Smooth muscle cell (in vitro differentiated cells): Measurements from ENCODE around the gene CORO1C. TPM values are rescaled to one million over a fixed set of nuclear protein-coding genes. Genes with fewer than 3 reads are reported as not detected.

ENCODE experiments used
- DNase-seq: peaks from one replicate; lab custom pipeline; 2025; ENCODE audit not compliant: unreplicated experiment; lab: John Stamatoyannopoulos, UW
- H2AFZ ChIP-seq: fragments of 200-600 bp; sonication (generic); 2 replicates; pipeline ENCODE4 v1.6.0; 2016; ENCODE audit warnings: antibody characterized with exemption, low read depth, mild to moderate bottlenecking
- H3F3A ChIP-seq: fragments of 200-600 bp; sonication (generic); 2 replicates; pipeline ENCODE4 v1.6.0; 2017; ENCODE audit warnings: antibody characterized with exemption, low read depth
- H3K27ac ChIP-seq: fragments of 200-600 bp; sonication (generic); 2 replicates; pipeline ENCODE4 v1.5.1; 2016; ENCODE audit warnings: low read depth, mild to moderate bottlenecking
- H3K27me3 ChIP-seq: fragments of 200-600 bp; sonication (generic); 2 replicates; pipeline ENCODE4 v1.6.1; 2016; ENCODE audit warnings: low read depth, mild to moderate bottlenecking
- H3K36me3 ChIP-seq: fragments of 200-600 bp; sonication (generic); 2 replicates; pipeline ENCODE4 v1.5.1; 2016; ENCODE audit warnings: low read depth
- H3K4me1 ChIP-seq: fragments of 200-600 bp; sonication (generic); 2 replicates; pipeline ENCODE4 v1.5.1; 2016; ENCODE audit warnings: low read depth
- H3K4me2 ChIP-seq: fragments of 200-600 bp; sonication (generic); 2 replicates; pipeline ENCODE4 v1.6.0; 2016; ENCODE audit warnings: mild to moderate bottlenecking
- H3K4me3 ChIP-seq: fragments of 200-600 bp; sonication (generic); 2 replicates; pipeline ENCODE4 v1.5.1; 2016; ENCODE audit warnings: mild to moderate bottlenecking
- H3K79me2 ChIP-seq: fragments of 200-600 bp; sonication (generic); 2 replicates; pipeline ENCODE4 v1.6.0; 2016; ENCODE audit warnings: low read depth, mild to moderate bottlenecking
- H3K9ac ChIP-seq: fragments of 200-600 bp; sonication (generic); 2 replicates; pipeline ENCODE4 v1.6.0; 2016; ENCODE audit warnings: low read depth
- H3K9me3 ChIP-seq: fragments of 200-600 bp; sonication (generic); replicated peaks from 2 replicates; pipeline ENCODE4 v1.5.1; 2016; ENCODE audit warnings: low read depth
- H4K20me1 ChIP-seq: fragments of 200-600 bp; sonication (generic); 2 replicates; pipeline ENCODE4 v1.6.0; 2016; ENCODE audit warnings: low read depth
- WGBS: methylation state at CpG from one replicate; pipeline ENCODE4 v1.1.7; 2016; ENCODE audit warnings: low lambda C conversion rate; 5-methylcytosine and 5-hydroxymethylcytosine counted together
- polyA plus RNA-seq: library from polyadenylated mRNA; unstranded; fragments of >200 nt; fragmentation: Nextera tagmentation; extraction: Ambion mirVana; gene quantifications from 2 replicates; pipeline ENCODE4 v1.2.1, GENCODE V29; 2016
- total RNA-seq: library from RNA; depleted of rRNA; stranded (reverse); fragments of >200 nt; gene quantifications from 2 replicates; pipeline ENCODE4 v1.2.3, GENCODE V29; 2014
- TF ChIP-seq, protein P1 (sequence below): fragments of 200-600 bp; sonication (generic); IDR thresholded peaks from 2 replicates; pipeline ENCODE4 v1.5.1; 2017; ENCODE audit warnings: borderline replicate concordance, mild to moderate bottlenecking, antibody characterized with exemption; ENCODE audit not compliant: insufficient read depth, poor library complexity, severe bottlenecking

Gene CORO1C
- total and polyA plus RNA-seq, 2 experiments from 2014 or later, result 96.7 to 136 TPM

DNA sequence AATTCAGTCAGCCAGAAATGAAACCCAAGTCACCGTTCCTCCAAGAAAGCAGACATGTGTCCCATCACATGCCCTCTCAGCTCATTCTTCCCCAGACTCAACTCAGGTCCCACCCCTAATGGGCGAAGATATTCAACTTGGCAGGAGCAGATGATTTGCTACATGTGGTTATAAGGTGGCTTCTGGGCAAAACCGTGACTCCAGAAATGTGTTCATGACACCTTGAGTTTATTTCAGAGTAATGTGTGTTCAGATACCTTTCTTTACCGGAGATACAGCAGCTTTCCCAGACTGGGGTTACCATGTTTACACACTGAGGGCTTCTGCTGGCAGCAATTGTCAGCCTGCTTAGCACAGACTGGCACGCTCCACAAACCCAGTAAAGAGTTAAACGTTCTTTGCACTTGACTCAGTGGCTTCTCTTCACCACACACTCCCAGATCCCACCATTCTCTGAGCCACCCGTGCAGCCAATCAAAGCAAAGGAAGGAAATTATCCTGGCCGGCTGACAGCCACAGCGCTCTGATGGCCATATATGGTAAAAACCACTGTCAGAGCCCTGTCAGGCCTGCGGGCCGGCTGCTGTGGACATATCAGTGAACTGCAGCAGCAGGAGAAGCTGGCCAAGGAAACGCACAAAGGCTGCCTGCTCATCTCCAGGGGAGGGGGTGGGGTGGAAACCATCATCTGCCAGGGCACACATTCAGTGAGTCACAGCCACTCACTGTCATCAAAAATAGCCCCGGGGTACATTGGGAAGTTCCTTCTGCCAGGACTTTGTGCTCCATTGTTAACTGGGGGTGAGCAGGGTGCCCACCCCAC is 39.9 kb downstream of the CORO1C start:
- peaks cover 37% of the 10 kb centered on the region for H3K4me1 ChIP-seq
- peak overlapping the region; percentile 23 for H3K4me3 ChIP-seq
- DNase-seq, result peak; percentile 79
- 12% methylated on average over 13 of the region's 13 CpGs for WGBS
- no peak overlapping the region for H2AFZ ChIP-seq
- no peaks in the 10 kb centered on the region for H3K27me3 ChIP-seq
- no peaks in the 10 kb centered on the region for H3K36me3 ChIP-seq
- TF ChIP-seq, protein P1, sequence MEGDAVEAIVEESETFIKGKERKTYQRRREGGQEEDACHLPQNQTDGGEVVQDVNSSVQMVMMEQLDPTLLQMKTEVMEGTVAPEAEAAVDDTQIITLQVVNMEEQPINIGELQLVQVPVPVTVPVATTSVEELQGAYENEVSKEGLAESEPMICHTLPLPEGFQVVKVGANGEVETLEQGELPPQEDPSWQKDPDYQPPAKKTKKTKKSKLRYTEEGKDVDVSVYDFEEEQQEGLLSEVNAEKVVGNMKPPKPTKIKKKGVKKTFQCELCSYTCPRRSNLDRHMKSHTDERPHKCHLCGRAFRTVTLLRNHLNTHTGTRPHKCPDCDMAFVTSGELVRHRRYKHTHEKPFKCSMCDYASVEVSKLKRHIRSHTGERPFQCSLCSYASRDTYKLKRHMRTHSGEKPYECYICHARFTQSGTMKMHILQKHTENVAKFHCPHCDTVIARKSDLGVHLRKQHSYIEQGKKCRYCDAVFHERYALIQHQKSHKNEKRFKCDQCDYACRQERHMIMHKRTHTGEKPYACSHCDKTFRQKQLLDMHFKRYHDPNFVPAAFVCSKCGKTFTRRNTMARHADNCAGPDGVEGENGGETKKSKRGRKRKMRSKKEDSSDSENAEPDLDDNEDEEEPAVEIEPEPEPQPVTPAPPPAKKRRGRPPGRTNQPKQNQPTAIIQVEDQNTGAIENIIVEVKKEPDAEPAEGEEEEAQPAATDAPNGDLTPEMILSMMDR, result no peak
- peak overlapping the region; percentile 83 for H3K9ac ChIP-seq
- H3K9me3 ChIP-seq, result no peaks in the 10 kb centered on the region
- peaks cover 43% of the 10 kb centered on the region for H3F3A ChIP-seq
- peak overlapping the region; percentile 80 for H3K4me2 ChIP-seq
- H4K20me1 ChIP-seq, result peaks cover 3% of the 10 kb centered on the region
- peak overlapping the region; percentile 97 for H3K27ac ChIP-seq
- H3K79me2 ChIP-seq, result peaks cover 59% of the 10 kb centered on the region

DNA sequence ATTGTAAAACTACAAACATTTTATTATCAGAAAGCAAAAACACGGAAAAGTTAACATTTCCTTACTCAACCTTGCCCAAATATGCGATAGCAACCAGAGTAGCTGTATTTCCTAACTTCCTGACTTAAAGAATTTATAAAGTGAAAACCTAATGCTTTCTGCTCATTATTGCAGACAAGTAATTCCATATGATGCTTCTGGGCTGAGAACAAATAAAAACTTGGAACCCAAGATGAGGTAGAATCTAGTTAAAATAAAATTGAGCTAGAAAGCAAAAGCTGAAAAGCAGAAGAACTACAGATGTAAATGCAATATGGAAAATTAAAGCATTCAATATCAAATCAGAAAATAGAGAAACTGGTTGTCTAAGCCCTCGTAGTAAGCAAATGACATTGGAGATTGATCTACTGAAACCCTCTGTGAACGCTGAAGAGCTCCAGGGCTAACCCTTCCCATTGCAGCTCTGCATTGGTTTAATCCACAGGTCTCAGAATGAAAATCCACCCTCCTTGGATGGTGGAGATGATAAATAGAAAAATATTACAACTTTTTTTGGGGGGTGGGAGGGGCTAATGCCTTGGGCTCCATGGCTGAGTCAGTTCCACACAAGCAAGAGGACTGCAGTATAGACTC is 40.7 kb downstream of the CORO1C start:
- Histone ChIP-seq H3K27me3 (no peaks in the 10 kb centered on the region), H3K79me2 (peaks cover 63% of the 10 kb centered on the region), H3K36me3 (no peaks in the 10 kb centered on the region), H3K9me3 (no peaks in the 10 kb centered on the region), H3K4me1 (peaks cover 39% of the 10 kb centered on the region), H3K9ac (peak overlapping the region; percentile 83), H2AFZ (no peak overlapping the region), H4K20me1 (peaks cover 10% of the 10 kb centered on the region), H3F3A (peaks cover 43% of the 10 kb centered on the region), H3K4me3 (peak overlapping the region; percentile 23), H3K27ac (peak overlapping the region; percentile 97), H3K4me2 (peak overlapping the region; percentile 80)
- WGBS, result 49% methylated on average over 4 of the region's 4 CpGs
- TF ChIP-seq, protein P1, result no peak
- no peak for DNase-seq

DNA sequence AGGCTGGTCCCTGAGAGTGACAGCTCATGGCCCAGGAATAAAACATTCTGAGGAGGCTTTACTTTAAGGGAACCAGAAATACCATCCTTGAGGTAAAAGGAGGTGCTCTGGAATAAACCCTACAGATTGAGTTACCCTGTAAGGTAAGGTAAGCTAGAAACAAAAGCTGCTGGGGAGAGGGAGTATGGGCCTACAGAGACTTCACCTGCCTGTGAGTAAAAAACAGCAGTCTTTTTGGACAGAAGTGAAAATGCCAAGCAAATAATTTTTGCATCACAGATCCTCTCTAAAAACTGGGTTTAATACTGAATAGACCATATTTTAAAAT is 41.2 kb downstream of the CORO1C start:
- Histone ChIP-seq H3K9ac (peak overlapping the region; percentile 33), H3K4me2 (peak overlapping the region; percentile 80), H3K27me3 (no peaks in the 10 kb centered on the region), H4K20me1 (peaks cover 15% of the 10 kb centered on the region), H3K79me2 (peaks cover 63% of the 10 kb centered on the region), H2AFZ (no peak overlapping the region), H3K4me1 (peaks cover 44% of the 10 kb centered on the region), H3K36me3 (no peaks in the 10 kb centered on the region), H3K4me3 (no peak overlapping the region), H3F3A (peaks cover 38% of the 10 kb centered on the region), H3K9me3 (no peaks in the 10 kb centered on the region), H3K27ac (peak overlapping the region; percentile 97)
- DNase-seq, result no peak
- TF ChIP-seq, protein P1, result no peak
